Measurements from ENCODE around the gene CACNA2D3. TPM values are rescaled to one million over a fixed set of nuclear protein-coding genes. Genes with fewer than 3 reads are reported as not detected.

CACNA2D3 gene
- total RNA-seq, 1 experiment from 2014 or later = not detected

- TF ChIP-seq, protein P1, sequence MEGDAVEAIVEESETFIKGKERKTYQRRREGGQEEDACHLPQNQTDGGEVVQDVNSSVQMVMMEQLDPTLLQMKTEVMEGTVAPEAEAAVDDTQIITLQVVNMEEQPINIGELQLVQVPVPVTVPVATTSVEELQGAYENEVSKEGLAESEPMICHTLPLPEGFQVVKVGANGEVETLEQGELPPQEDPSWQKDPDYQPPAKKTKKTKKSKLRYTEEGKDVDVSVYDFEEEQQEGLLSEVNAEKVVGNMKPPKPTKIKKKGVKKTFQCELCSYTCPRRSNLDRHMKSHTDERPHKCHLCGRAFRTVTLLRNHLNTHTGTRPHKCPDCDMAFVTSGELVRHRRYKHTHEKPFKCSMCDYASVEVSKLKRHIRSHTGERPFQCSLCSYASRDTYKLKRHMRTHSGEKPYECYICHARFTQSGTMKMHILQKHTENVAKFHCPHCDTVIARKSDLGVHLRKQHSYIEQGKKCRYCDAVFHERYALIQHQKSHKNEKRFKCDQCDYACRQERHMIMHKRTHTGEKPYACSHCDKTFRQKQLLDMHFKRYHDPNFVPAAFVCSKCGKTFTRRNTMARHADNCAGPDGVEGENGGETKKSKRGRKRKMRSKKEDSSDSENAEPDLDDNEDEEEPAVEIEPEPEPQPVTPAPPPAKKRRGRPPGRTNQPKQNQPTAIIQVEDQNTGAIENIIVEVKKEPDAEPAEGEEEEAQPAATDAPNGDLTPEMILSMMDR (conservative IDR thresholded peaks at IDR 0.05; ENCODE audit: low read depth, low read length) = no peak
- TF ChIP-seq EZH2phosphoT487 (IDR thresholded peaks at IDR 0.05; ENCODE audit: borderline replicate concordance, low read length) (no peak), EZH2 (IDR thresholded peaks at IDR 0.05; ENCODE audit: low read length, unreplicated experiment) (no peak)
- Histone ChIP-seq H3K79me2 (ENCODE audit: low read length) (no peaks in the 10 kb centered on the region), H3K4me1 (ENCODE audit: insufficient read depth, low read length) (no peaks in the 10 kb centered on the region), H2AFZ (ENCODE audit: low read length) (no peak overlapping the region), H3F3A (ENCODE audit: low read length, unreplicated experiment) (no peaks in the 10 kb centered on the region), H3K4me2 (ENCODE audit: low read length) (no peak overlapping the region), H3K27me3 (ENCODE audit: low read length) (peaks cover 33% of the 10 kb centered on the region), H4K20me1 (ENCODE audit: low read length) (no peaks in the 10 kb centered on the region), H3K27ac (ENCODE audit: low read length) (no peak overlapping the region), H3K9ac (ENCODE audit: low read length) (no peak overlapping the region), H3K9me3 (ENCODE audit: low read length) (no peaks in the 10 kb centered on the region), H3K9me2 (replicated peaks; ENCODE audit: low read length) (no peaks in the 10 kb centered on the region), H3K4me3 (ENCODE audit: low read length) (no peak overlapping the region), H3K36me3 (ENCODE audit: low read depth, low read length) (no peaks in the 10 kb centered on the region)
- BruUV-seq (replicated peaks) = no TSS peak
- CTCF ChIA-PET = no interaction called here
- POLR2A ChIA-PET (ENCODE audit: unreplicated experiment) = no interaction called here
- DNase-seq (no peak), ATAC-seq (no peak)
- intact Hi-C loops (cut with micrococcal nuclease) = no loop called here
These were observed 953.5 kb downstream of the CACNA2D3 start for GRCh38 chr3:55075846-55076245.

DNA sequence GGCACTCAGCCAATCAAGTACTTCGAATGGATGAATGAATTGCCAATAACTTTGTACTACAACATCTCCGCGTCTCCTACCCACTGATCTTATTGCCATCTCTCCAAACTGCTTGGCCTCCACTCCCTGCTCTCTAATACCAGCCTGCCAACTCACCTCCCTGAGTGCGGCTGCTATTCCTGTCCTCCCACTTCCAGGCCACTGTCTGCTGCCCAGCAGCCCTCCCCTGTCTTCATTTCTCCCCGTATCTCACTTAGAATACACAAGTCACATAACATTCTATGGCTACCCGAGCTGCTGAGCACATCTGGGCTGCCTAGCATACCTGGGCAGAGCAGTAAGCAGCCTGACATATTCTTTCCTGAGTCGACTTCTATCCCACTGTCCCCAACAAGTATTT lies 955.4 kb downstream of the CACNA2D3 start:
- Histone ChIP-seq H3K27me3 (ENCODE audit: low read length) (peaks cover 31% of the 10 kb centered on the region), H3K4me2 (ENCODE audit: low read length) (no peak overlapping the region), H3K9me2 (replicated peaks; ENCODE audit: low read length) (no peaks in the 10 kb centered on the region), H3K79me2 (ENCODE audit: low read length) (no peaks in the 10 kb centered on the region), H3K36me3 (ENCODE audit: low read depth, low read length) (no peaks in the 10 kb centered on the region), H3F3A (ENCODE audit: low read length, unreplicated experiment) (no peaks in the 10 kb centered on the region), H3K27ac (ENCODE audit: low read length) (no peak overlapping the region), H4K20me1 (ENCODE audit: low read length) (no peaks in the 10 kb centered on the region), H3K4me1 (ENCODE audit: insufficient read depth, low read length) (no peaks in the 10 kb centered on the region), H2AFZ (ENCODE audit: low read length) (no peak overlapping the region), H3K4me3 (ENCODE audit: low read length) (no peak overlapping the region), H3K9ac (ENCODE audit: low read length) (no peak overlapping the region), H3K9me3 (ENCODE audit: low read length) (no peaks in the 10 kb centered on the region)
- POLR2A ChIA-PET (ENCODE audit: unreplicated experiment) = no interaction called here
- ATAC-seq = no peak
- CTCF ChIA-PET = no interaction called here
- no peak for TF ChIP-seq EZH2 (IDR thresholded peaks at IDR 0.05; ENCODE audit: low read length, unreplicated experiment)
- TF ChIP-seq EZH2phosphoT487 (IDR thresholded peaks at IDR 0.05; ENCODE audit: borderline replicate concordance, low read length) = no peak
- TF ChIP-seq, protein P1 (conservative IDR thresholded peaks at IDR 0.05; ENCODE audit: low read depth, low read length) = no peak
- BruUV-seq (replicated peaks) = no TSS peak
- intact Hi-C loops (cut with micrococcal nuclease) = no loop called here
- no peak for DNase-seq

- CTCF ChIA-PET = no interaction called here
- no peaks in the 10 kb centered on the region for H3K4me1 ChIP-seq (ENCODE audit: insufficient read depth, low read length)
These were observed 956.5 kb downstream of the CACNA2D3 start for GRCh38 chr3:55078876-55079275.

More at GRCh38 chr3:55078876-55079275, 956.5 kb downstream of the CACNA2D3 start:
- intact Hi-C loops (cut with micrococcal nuclease) = no loop called here
- no TSS peak for BruUV-seq (replicated peaks)
- Histone ChIP-seq H3K9me3 (ENCODE audit: low read length) (no peaks in the 10 kb centered on the region), H3K27ac (ENCODE audit: low read length) (no peak overlapping the region), H3K9ac (ENCODE audit: low read length) (no peak overlapping the region), H3K79me2 (ENCODE audit: low read length) (no peaks in the 10 kb centered on the region), H3F3A (ENCODE audit: low read length, unreplicated experiment) (no peaks in the 10 kb centered on the region), H3K4me2 (ENCODE audit: low read length) (no peak overlapping the region), H4K20me1 (ENCODE audit: low read length) (no peaks in the 10 kb centered on the region), H3K27me3 (ENCODE audit: low read length) (peaks cover 21% of the 10 kb centered on the region), H2AFZ (ENCODE audit: low read length) (no peak overlapping the region), H3K9me2 (replicated peaks; ENCODE audit: low read length) (no peaks in the 10 kb centered on the region), H3K36me3 (ENCODE audit: low read depth, low read length) (no peaks in the 10 kb centered on the region), H3K4me3 (ENCODE audit: low read length) (no peak overlapping the region)
- no peak for DNase-seq
- ATAC-seq = no peak
- TF ChIP-seq EZH2 (IDR thresholded peaks at IDR 0.05; ENCODE audit: low read length, unreplicated experiment) = no peak
- TF ChIP-seq, protein P1 (conservative IDR thresholded peaks at IDR 0.05; ENCODE audit: low read depth, low read length) = no peak
- POLR2A ChIA-PET (ENCODE audit: unreplicated experiment) = no interaction called here
